IgD-negative memory B cell (primary cell): ENCODE measurements around the gene LPP. TPM values are rescaled to one million over a fixed set of nuclear protein-coding genes. Genes with fewer than 3 reads are reported as not detected.

Experiments
- H3K27ac Mint-ChIP-seq, 3 donors: one replicate each; pipeline ENCODE4 v1.8.0; 2020 to 2022; ENCODE audit warnings: mild to moderate bottlenecking in 3 of 3, mixed read lengths in 3 of 3, moderate library complexity in 1 of 3
- H3K27me3 Mint-ChIP-seq: one replicate; pipeline ENCODE4 v1.8.0; 2021; ENCODE audit warnings: mixed read lengths
- H3K36me3 Mint-ChIP-seq: one replicate; pipeline ENCODE4 v1.8.0; 2020; ENCODE audit warnings: mild to moderate bottlenecking, mixed read lengths
- H3K4me1 Mint-ChIP-seq, 3 donors: one replicate each; pipeline ENCODE4 v1.8.0; 2020 to 2022; ENCODE audit warnings: mixed read lengths in 3 of 3, mild to moderate bottlenecking in 1 of 3
- H3K4me3 Mint-ChIP-seq, 4 donors: one replicate each; pipeline ENCODE4 v1.8.0; 2020 to 2022; ENCODE audit warnings: mild to moderate bottlenecking in 4 of 4, mixed read lengths in 4 of 4, moderate library complexity in 3 of 4
- H3K9me3 Mint-ChIP-seq, 3 donors: one replicate each; pipeline ENCODE4 v1.8.0; 2020 to 2021; ENCODE audit warnings: mixed read lengths in 3 of 3, mild to moderate bottlenecking in 1 of 3
- polyA plus RNA-seq: library from polyadenylated mRNA; unstranded; fragments of 300-500 nt; fragmentation: Illumina TruSeq; gene quantifications from one replicate; pipeline ENCODE4 v1.2.3, GENCODE V29; 2021

The LPP gene
- polyA plus RNA-seq, 1 donor from 2014 or later, result 29.2 TPM

- Mint-ChIP-seq H3K27me3 (no peaks in the 10 kb centered on the region), H3K36me3 (no peaks in the 10 kb centered on the region), H3K27ac (peak overlapping the region in 2 of 3 donors; percentile 7 to 82), H3K4me3 (peak overlapping the region in 1 of 4 donors; percentile 69), H3K4me1 (peaks cover 21 to 38% (median 25%) of the 10 kb centered on the region in 3 donors), H3K9me3 (no peaks in the 10 kb centered on the region)
These were observed 298.3 kb downstream of the LPP start for GRCh38 chr3:188452158-188452772.

GRCh38 chr3:188453431-188454384 lies 299.8 kb downstream of the LPP start:
- Mint-ChIP-seq H3K27ac (peak overlapping the region in 1 of 3 donors; percentile 25), H3K4me1 (peaks cover 20 to 38% (median 21%) of the 10 kb centered on the region in 3 donors), H3K36me3 (no peaks in the 10 kb centered on the region), H3K27me3 (no peaks in the 10 kb centered on the region), H3K9me3 (no peaks in the 10 kb centered on the region), H3K4me3 (peak overlapping the region in 2 of 4 donors; percentile 69 to 89)

GRCh38 chr3:188455748-188456147 lies 301.8 kb downstream of the LPP start:
- H3K27ac Mint-ChIP-seq, result no peak overlapping the region
- peaks cover 18 to 42% (median 20%) of the 10 kb centered on the region in 3 donors for H3K4me1 Mint-ChIP-seq
- H3K4me3 Mint-ChIP-seq, result no peak overlapping the region
- no peaks in the 10 kb centered on the region for H3K27me3 Mint-ChIP-seq
- no peaks in the 10 kb centered on the region for H3K9me3 Mint-ChIP-seq
- H3K36me3 Mint-ChIP-seq, result peaks cover 5% of the 10 kb centered on the region

- H3K36me3 Mint-ChIP-seq, result peaks cover 6% of the 10 kb centered on the region
- H3K4me1 Mint-ChIP-seq, result peaks cover 6 to 15% (median 9%) of the 10 kb centered on the region in 3 donors
- H3K9me3 Mint-ChIP-seq, result no peaks in the 10 kb centered on the region
- no peaks in the 10 kb centered on the region for H3K27me3 Mint-ChIP-seq
- no peak overlapping the region for H3K4me3 Mint-ChIP-seq
- no peak overlapping the region for H3K27ac Mint-ChIP-seq
These were observed 304.8 kb downstream of the LPP start for GRCh38 chr3:188458756-188459155.

GRCh38 chr3:188465311-188465710 lies 311.4 kb downstream of the LPP start:
- Mint-ChIP-seq H3K9me3 (no peaks in the 10 kb centered on the region), H3K36me3 (peaks cover 5% of the 10 kb centered on the region), H3K27me3 (no peaks in the 10 kb centered on the region), H3K27ac (no peak overlapping the region), H3K4me1 (peaks cover 2 to 10% (median 10%) of the 10 kb centered on the region in 3 donors), H3K4me3 (no peak overlapping the region)

- Mint-ChIP-seq H3K36me3 (peaks cover 6% of the 10 kb centered on the region), H3K27ac (peak overlapping the region in 1 of 3 donors; percentile 45), H3K9me3 (peaks cover 0 to 5% (median 0%) of the 10 kb centered on the region in 3 donors), H3K27me3 (no peaks in the 10 kb centered on the region), H3K4me1 (peaks cover 4 to 14% (median 11%) of the 10 kb centered on the region in 3 donors), H3K4me3 (no peak overlapping the region)
These were observed 314.2 kb downstream of the LPP start for GRCh38 chr3:188468196-188468595.

- Mint-ChIP-seq H3K36me3 (peaks cover 6% of the 10 kb centered on the region), H3K4me3 (no peak overlapping the region), H3K27ac (peak overlapping the region in 1 of 3 donors; percentile 45), H3K27me3 (no peaks in the 10 kb centered on the region), H3K4me1 (peaks cover 4 to 13% (median 11%) of the 10 kb centered on the region in 3 donors), H3K9me3 (peaks cover 0 to 6% (median 0%) of the 10 kb centered on the region in 3 donors)
These were observed 314.7 kb downstream of the LPP start for GRCh38 chr3:188468662-188469061.

- no peak overlapping the region for H3K4me3 Mint-ChIP-seq
- no peaks in the 10 kb centered on the region for H3K27me3 Mint-ChIP-seq
- H3K27ac Mint-ChIP-seq, result no peak overlapping the region
- peaks cover 5 to 12% (median 11%) of the 10 kb centered on the region in 3 donors for H3K4me1 Mint-ChIP-seq
- H3K36me3 Mint-ChIP-seq, result peaks cover 6% of the 10 kb centered on the region
- peaks cover 0 to 6% (median 0%) of the 10 kb centered on the region in 3 donors for H3K9me3 Mint-ChIP-seq
These were observed 315.4 kb downstream of the LPP start for GRCh38 chr3:188469228-188469885.

DNA sequence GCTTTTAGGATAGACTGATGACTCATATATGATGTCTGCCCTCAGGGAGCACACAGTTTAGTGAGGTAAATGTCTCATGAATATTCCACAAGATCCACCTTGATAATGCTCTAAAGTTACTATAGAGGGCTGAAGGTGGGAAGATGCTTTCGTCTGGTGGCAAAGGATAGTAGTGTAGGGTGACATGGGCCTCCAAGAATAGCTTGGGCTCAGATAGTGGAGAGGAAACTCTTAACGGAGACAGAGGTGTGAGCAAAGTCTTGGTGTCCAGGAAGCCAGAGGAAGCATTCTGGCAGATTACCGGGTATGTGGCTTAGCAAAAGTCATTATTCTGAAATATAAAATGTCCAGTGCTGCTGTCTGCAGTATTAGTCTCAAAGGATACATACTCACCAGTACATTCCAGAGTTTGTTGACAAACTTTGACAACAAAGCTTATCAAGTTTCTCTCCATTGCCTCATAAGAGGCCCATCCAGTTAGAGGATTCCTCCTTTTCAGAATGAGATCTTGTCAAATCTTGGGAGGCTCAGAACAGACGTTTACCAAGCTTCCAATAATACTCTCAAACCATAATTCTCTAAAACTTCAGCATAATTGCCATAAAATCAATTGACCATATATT lies 316.7 kb downstream of the LPP start:
- Mint-ChIP-seq H3K36me3 (peaks cover 8% of the 10 kb centered on the region), H3K4me3 (no peak overlapping the region), H3K9me3 (peaks cover 0 to 6% (median 0%) of the 10 kb centered on the region in 3 donors), H3K27ac (no peak overlapping the region), H3K27me3 (no peaks in the 10 kb centered on the region), H3K4me1 (peaks cover 8 to 14% (median 9%) of the 10 kb centered on the region in 3 donors)

DNA sequence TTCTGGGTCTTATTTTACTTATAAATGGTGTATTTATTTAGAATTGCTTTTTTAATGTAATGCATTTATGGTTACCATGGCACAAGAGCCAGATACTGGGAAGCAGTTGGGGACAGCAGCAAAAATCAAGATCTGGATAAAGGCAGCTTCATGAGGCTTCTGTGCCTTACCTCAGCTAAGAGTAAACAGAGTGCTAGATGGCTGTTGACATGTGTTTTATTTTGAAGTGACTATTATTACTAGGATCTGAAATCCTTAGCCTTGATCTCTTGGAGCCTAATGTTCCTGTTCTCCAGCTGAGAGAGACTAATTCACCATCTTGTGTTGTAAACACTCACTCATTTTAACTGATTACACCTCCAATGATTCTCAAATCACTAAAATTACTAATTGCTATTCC lies 317.8 kb downstream of the LPP start:
- peaks cover 0 to 6% (median 0%) of the 10 kb centered on the region in 3 donors for H3K9me3 Mint-ChIP-seq
- H3K27ac Mint-ChIP-seq, result no peak overlapping the region
- no peaks in the 10 kb centered on the region for H3K27me3 Mint-ChIP-seq
- peaks cover 6 to 14% (median 10%) of the 10 kb centered on the region in 3 donors for H3K4me1 Mint-ChIP-seq
- H3K36me3 Mint-ChIP-seq, result peaks cover 8% of the 10 kb centered on the region
- no peak overlapping the region for H3K4me3 Mint-ChIP-seq

- Mint-ChIP-seq H3K9me3 (peaks cover 0 to 6% (median 0%) of the 10 kb centered on the region in 3 donors), H3K4me3 (no peak overlapping the region), H3K36me3 (peaks cover 9% of the 10 kb centered on the region), H3K27me3 (no peaks in the 10 kb centered on the region), H3K27ac (no peak overlapping the region), H3K4me1 (peaks cover 10 to 14% (median 10%) of the 10 kb centered on the region in 3 donors)
These were observed 318.4 kb downstream of the LPP start for GRCh38 chr3:188472336-188472735.

GRCh38 chr3:188473045-188473444 lies 319.1 kb downstream of the LPP start:
- H3K4me3 Mint-ChIP-seq, result no peak overlapping the region
- H3K4me1 Mint-ChIP-seq, result peaks cover 10 to 15% (median 10%) of the 10 kb centered on the region in 3 donors
- peaks cover 9% of the 10 kb centered on the region for H3K36me3 Mint-ChIP-seq
- H3K9me3 Mint-ChIP-seq, result peaks cover 0 to 6% (median 0%) of the 10 kb centered on the region in 3 donors
- H3K27ac Mint-ChIP-seq, result no peak overlapping the region
- H3K27me3 Mint-ChIP-seq, result no peaks in the 10 kb centered on the region

DNA sequence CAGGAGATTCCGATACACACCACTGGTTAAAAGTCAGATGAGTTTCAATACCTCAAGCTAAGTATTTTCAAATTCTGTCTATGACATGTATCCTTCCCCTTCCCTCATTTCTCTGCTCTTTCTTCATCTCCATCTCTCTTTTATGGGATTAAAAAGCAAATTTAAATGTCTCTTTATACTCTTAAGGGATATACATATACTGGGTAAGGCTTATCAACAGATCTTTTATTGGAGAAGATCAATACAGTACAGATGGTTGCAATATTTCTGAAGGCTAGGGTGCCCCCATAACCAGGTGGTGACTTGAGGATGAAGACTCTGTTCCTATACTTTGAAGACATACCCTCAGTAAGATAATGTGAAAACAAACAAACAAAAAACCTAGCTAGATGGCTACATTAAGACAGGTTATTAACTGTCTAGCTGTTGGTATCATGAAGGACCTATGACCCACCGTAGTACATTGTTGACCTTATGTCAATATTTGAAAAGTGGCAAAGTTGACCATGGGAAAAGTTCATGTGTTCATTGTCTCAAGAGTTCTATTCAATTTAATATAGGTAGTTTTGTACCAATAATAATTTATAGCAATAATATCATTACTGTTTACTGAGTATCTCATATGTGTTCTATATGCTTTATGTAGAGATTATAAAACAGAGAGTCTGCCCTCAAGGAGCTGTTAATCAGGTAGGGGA lies 319.8 kb downstream of the LPP start:
- H3K36me3 Mint-ChIP-seq, result peaks cover 9% of the 10 kb centered on the region
- H3K4me3 Mint-ChIP-seq, result no peak overlapping the region
- peaks cover 0 to 6% (median 0%) of the 10 kb centered on the region in 3 donors for H3K9me3 Mint-ChIP-seq
- H3K27ac Mint-ChIP-seq, result no peak overlapping the region
- peaks cover 8 to 15% (median 10%) of the 10 kb centered on the region in 3 donors for H3K4me1 Mint-ChIP-seq
- no peaks in the 10 kb centered on the region for H3K27me3 Mint-ChIP-seq

GRCh38 chr3:188476935-188477334 lies 323.0 kb downstream of the LPP start:
- no peaks in the 10 kb centered on the region for H3K27me3 Mint-ChIP-seq
- no peak overlapping the region for H3K4me3 Mint-ChIP-seq
- no peak overlapping the region for H3K27ac Mint-ChIP-seq
- peaks cover 6 to 11% (median 7%) of the 10 kb centered on the region in 3 donors for H3K4me1 Mint-ChIP-seq
- peaks cover 14% of the 10 kb centered on the region for H3K36me3 Mint-ChIP-seq
- H3K9me3 Mint-ChIP-seq, result peaks cover 3 to 6% (median 4%) of the 10 kb centered on the region in 3 donors
